ENCODE results near the gene SP110.
"Not testable (repeated sequence)": the region's sequence is repeated elsewhere in the genome, so short reads cannot be mapped to it uniquely, and the experiment has no call there.

Gene SP110

DNA sequence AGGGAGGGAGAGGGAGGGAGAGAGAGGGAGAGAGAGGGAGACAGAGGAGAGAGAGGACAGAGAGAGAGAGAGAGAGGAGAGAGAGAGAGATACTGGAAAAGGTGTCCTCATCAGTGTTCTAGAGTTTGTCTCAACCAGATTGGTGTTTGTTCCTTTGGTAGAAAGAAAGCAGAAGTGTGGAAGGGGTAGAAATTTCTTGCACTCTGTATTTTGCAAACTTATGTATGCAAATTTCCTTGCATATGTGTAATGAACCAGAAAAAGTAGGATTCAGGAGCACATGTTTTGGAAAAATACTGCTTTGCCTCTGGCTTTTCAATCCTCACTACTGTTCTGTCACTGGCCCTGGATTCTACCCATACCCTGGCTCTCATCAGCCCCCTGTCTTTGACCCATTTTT is 4.7 kb upstream of the SP110 start:
- DNase-seq (ENCODE audit: low read depth in 2 of 2), result no peak

DNA sequence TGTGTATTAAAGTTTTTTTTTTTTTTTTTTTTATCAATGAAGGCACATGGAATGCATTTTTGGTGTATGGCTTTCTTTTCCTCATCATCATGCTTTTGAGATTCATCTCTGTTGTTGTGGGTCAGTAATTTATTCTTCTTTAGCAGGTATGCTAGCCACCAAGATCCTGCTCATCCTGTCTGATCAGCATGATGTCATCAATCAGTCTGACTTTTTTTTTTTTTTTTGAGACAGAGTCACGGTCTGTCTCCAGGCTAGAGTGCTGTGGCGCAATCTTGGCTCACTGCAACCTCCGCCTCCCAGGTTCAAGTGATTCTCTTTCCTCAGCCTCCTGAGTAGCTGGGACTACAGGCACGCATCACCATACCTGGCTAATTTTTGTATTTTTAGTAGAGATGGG is 3.0 kb upstream of the SP110 start:
- not testable (repeated sequence) for DNase-seq (ENCODE audit: low read depth in 2 of 2)

DNA sequence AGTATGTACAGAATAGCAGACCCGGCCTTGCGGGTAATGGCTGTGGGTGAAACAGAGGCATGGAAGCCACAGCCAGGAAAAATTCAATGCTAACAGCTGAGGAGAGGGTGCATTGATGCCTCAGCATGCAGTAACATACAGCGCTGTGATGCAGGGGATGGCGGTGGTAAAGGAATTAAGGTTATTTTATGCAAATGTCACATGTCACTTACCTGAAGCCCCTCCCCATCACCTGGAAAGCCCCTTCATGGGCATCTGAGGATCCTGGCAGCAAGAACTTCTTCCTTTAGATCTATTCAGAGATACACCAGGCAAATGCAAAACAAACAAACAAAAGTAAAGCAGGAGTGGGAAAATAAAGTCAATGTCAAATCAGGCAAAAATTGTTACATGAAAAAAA is 1.7 kb upstream of the SP110 start:
- no peak for DNase-seq (ENCODE audit: low read depth in 2 of 2)

DNA sequence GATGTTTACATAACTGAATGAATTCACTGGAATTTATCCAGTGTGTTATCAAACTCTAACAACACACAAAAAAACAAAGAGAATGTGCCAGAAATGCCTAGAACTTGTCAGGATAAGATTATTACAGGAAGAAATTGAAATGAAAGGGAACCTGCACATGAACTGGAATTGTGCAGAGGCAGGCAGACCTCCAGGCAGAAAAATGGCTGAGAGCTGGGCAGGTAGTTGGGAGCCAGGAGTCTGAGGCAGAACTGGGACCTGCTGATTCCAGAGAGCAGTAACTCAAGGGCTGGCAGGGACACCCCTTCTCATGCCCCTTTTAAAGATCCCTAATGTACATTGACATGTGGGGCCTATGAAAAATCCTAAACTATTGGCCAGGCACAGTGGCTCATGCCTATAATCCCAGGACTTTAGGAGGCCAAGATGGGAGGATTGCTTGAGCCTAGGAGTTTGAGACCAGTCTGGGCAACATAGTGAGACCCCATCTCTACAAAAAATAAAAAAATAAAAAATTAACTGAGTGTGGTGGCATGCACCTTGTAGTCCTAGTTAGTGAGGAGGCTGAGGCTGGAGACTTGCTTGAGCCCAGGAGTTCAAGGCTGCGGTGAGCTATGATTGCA is 674 bp upstream of the SP110 start:
- DNase-seq (ENCODE audit: low read depth in 2 of 2), result no peak

DNA sequence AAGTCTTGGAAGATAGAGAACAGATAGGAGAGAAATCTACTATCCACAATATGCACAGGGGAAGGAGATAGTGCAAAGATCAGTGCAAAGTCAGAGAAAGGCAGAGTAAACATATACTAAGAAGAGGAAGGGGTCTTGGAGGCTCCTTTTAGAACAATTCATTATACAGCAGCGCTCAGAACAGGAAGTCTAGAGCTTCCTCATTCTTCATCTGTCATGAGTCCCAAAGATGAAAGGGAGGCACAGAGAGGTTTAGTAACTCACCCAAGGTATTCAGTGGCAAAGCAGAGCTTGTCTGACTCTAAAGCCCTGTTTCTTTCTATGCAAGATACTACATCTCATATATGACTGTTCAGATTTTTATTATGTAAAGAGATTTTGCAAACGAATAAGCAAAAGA is 1.4 kb downstream of the SP110 start:
- DNase-seq (ENCODE audit: low read depth in 2 of 2), result no peak

DNA sequence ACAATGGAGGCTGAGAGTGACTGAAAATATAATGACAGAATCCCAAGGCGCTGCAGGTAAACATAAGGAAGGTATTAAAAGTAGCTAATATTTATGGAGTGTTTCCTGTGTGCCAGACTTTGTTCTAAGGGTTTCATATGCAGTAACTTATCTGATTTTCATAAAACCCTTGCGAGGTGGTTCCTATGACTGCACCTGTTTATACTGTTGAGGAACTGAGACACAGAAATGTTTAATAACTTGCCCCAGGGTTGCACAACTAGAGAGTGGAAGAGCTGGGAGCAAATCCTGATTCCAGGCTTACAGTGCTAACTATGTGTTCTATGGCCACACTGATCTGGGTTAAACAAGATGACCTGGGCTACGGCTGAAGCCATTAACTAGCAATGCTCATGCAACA is 2.4 kb downstream of the SP110 start:
- no peak for DNase-seq (ENCODE audit: low read depth in 2 of 2)

DNA sequence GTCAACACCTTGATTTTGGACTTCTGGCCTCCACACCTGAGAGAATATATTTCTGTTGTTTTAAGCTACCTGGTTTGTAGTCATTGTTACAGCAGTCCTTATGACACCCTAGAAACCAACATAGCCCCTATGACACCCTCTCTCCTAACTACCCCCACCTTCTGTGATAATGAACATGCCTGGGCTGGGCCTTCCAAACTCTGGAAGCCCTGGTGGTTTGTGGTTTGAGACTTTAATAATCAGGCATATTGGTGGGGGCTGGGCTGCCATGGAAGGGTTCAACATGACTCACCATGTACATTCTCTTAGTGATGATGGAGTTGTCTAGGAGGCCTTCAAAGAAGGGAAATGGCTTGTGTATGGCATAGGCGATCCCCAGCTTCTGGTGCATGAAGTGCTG is 3.3 kb downstream of the SP110 start:
- DNase-seq (ENCODE audit: low read depth in 2 of 2), result no peak

DNA sequence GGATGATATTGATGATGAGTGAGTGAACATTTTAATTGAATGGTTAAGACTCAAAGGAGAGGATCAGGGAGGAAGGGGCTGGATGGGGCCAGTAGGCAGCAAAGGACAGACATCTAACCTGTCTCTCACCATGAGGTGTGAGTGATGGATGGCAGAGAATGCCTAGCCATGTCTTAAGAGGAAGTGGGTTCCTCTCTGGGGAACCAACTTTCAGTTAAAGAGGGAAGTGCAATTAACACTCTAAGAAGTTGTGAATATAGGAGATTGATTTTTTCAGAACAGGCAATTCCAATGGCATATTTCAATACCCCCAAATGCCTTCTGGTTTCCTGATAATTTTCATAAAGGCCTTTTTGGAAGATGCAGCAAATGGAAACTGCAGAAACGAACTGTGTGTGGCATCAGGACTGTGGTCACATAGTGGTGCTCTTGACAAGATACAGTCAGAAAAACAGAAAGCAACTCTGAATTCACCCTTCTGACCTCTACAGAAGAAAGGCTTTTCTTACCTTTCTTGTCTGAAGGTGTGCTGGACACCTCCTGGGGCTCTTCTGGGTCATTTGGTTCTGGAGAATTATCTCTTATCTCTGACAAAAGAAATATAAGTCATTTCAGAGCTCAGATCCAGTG is 10.2 kb downstream of the SP110 start:
- no peak for DNase-seq (ENCODE audit: low read depth in 2 of 2)

DNA sequence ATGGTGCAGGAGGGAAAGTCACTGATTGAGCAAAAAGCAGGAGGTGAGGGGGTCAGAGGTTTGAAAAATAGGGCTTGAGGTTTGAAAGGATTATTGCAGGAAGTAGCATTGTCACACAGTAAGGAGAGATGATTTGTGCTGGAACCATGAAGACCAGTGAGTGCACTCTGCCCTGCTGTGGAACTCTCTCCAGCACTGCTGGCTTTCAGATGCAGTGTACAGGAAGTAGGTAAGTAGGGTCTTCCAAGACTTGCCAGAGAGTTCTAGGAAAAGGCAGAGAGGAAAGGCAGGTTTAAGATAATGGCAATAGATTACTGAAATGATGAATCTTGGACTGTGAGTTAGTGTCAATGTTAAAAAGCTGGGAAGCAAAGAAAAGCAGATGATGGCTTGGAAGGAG is 11.2 kb downstream of the SP110 start:
- no peak for DNase-seq (ENCODE audit: low read depth in 2 of 2)

DNA sequence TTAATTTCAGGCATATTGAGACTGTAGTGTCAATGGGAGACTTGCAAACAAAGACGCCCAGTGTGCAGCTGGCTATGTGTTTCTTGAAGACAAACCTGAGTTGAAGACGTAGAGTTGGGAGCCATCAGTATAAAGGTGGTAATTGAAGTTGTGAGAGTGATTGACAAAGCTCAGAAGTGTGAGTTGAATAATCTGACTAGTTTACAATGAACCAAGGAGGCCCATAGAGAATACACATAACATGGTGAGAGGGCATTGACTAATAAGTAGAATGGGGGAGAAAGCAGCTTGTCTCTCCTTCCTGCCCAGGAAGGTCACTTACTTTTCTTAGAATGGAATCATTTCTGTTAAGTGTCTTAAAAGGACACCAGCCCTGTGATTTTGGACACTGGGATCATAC is 14.1 kb downstream of the SP110 start:
- no peak for DNase-seq (ENCODE audit: low read depth in 2 of 2)

DNA sequence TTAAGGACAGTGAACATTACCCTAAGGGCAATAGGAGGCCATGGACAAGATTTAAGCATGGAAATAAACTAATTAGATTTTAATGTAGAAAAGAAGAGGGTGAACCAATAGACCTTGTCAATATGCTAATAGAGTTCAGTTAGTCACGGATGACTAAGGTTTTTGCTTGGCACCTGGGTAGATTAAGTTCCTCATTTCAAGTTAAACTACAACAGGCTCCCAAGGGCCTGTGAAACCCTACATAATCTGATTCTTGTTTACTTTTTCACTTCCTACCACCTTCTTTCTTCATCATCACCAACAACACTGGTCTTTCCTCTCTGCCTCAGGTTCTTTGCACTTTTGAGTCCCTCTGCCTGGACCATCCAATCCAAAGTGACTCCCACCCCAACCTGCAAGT is 14.8 kb downstream of the SP110 start:
- no peak for DNase-seq (ENCODE audit: low read depth in 2 of 2)

DNA sequence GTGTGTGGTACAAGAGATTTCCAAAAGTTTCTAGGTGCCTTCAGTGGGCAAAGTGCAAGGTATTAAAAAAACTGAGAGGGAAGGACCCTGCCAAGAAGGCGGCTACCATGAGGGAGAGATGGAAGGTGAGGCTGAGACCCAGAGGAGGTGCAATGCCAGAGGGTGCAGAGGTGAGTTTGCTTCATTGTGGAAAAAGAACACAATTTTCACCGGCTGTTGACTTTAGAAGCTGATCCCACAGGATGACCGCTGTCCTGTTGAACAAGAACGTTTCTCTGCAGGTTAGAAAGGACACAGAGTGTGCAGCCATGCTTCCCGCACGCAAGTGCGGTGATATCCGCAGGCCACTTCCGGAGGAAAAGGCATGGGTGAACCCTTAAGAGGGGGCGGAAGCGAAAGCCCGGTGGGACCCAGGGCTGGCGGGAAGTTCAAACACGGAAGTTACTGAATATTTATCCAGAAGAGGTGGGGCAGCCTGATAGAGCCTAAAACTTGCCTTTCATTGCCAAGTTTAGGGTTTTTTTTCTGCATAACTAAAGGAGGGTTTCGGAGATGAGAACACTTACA is 16.6 kb downstream of the SP110 start:
- DNase-seq (ENCODE audit: low read depth in 2 of 2), result no peak

DNA sequence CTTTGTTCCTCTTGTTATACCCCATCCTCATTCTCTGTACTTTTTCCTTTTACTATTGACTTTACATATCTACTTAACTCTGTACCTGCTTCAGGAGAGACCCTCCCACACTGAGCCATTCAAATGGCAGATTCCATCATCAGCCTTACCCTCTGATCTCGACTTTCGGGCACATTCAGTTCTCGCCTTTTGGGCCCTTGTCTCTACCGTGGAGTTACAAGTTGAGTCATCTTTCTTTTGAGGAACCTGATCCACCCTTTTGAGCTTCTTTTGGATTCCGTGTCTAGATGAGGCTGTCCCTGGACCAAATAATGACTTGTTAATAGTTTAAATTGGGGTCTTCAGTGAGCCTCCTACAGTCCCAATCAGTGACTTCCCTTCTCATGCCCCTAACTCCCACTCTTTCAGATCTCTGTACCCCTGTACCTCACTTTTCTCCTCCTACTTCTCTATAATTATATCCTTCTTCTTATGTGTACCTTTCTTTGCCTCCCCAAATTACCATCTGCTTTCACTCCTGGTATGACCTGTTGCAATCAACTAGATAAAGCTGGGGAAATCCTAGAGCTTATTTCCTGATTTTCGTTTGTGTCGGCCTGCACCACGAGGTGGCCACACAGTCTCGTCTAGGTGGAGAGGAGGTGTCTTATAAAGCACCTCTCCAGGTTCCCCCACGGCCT is 17.2 kb downstream of the SP110 start:
- DNase-seq (ENCODE audit: low read depth in 2 of 2), result no peak

DNA sequence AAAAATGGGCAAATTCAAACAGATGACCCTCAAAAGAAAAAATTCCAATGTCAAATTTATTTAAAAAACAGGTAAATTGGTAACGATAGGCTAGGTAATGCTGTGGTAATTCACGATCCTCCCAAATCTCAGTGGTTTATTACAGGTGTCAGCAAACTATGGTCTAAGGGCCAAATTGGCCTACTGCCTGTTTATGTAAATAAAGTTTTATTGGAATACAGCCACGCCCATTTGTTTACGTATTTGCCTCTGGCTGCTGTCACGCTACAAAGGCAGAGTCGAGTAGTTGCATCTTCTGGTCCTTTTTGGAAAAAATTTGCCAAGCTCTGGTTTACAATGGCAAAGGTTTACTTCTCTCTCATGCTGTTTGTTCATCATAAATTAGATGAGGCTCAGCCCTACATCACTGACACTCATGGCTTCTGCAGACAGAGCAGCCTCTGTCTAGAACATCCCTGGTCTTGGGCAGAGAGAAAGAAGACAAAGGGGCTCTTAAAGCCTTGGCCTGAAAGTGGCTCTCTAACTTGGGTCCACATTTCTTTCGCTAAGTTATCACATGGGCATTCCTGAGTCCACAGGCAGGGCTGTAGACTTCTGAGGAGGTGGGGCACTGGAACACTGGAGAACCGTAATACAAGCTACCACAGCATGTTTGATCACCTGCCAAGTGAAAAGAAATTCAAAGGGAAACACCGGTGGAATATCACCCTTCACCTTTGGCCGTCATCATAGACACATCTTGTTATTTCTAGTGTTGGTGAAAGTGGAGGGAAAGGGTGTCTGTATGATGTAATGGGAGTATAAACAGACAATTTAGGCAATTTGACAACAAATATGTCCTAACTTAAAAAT is 34.8 kb downstream of the SP110 start:
- DNase-seq (ENCODE audit: low read depth in 2 of 2), result no peak

DNA sequence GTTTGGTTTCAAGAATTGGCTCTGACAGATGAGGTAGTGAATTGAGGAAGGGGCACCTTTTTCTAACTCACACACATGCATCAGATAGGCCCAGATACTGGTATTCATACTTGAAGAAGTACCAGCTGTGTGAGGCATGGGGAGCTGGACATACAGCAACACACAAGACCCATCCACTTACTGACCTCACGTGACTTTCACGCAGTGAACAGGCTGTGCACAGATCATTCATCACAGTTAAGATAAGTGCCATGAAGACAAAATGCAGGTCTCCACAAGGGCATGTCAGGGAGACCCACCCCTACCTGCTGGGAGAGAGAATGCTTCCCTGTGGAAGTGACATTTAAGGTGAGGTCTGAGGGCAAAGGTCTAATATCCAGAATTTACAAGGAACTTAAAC is 38.6 kb downstream of the SP110 start:
- no peak for DNase-seq (ENCODE audit: low read depth in 2 of 2)

DNA sequence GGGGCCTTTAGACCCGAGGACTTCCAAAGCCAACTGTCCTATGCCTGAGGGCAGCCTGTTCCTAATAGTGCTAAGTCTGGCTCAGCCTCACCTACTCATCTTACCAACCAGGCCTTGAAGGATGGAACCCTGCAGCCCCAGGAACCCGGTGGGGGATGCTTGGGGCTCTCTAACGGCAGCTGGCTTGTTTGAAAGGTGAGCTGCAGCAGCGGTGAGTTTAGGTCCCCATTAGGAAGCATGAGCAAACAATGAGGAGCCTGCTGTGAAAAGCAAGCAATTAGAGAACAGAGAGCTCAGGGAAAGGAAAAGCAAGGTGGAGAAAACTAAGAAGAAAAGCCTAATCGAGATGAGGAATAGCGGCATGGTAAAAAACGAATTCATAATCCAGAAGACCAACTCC is 39.9 kb downstream of the SP110 start:
- DNase-seq (ENCODE audit: low read depth in 2 of 2), result no peak

DNA sequence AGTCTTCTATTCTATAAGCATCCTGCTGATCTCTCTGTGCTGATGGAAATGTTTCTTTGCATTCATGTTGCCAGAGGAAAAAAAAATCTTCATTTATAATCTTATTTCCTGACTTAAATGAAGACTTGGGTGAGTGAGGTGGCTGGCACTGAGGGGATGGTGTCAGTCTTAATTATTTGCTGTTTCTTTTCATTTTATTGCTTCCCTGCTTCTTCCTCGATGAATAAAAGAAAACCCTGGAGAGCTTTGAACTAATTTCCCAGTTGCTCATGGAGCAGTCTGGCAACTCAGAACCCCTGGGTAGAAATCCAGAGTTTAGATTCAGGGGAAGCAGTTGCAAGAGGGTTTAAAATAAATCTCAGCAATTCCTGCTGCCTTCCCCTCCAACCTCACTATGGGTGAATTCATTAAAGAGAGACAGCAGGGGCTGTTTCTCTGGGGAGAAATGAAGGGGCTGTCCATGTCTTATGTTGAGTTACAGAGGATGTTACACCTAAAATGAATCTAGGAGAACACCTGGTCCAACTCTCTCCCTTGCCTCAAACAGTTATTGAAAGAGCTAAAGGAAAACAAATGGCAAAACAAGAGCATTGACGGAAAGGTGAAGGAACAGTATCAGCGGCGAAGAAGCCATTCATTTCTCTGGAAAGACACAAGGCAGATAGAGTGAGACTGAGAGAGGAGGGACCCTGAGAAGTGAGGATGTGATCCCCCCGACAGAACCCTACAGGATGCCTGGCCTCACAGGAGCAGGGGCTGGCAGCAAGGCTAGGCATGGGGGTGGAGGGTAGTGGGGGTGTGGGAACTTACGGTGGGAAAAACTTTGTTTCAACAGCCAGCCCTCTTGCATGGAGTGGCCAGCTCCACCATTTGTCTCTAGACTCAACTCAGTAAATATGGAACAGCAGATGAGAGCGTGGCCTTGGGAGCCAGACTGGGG is 41.0 kb downstream of the SP110 start:
- no peak for DNase-seq (ENCODE audit: low read depth in 2 of 2)

DNA sequence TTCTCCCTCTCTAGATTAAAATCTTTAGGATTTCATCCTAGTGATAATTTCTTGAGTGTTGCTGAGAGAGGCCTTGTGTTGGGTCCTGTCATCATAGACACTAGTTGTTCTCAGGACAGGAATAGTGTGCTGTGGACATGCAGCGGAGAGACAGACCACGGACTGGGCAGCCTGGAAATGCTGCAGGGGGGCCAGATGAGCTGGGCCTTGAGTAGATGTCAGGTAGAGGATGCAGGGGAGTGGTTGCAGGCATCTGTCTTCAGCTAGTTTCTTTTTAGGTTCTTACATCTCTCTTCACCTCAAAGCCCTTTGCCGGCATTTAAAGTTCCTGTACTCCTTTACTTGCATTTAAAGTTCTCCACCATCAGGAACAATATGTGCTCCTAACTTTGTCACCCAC is 42.8 kb downstream of the SP110 start:
- DNase-seq (ENCODE audit: low read depth in 2 of 2), result no peak

DNA sequence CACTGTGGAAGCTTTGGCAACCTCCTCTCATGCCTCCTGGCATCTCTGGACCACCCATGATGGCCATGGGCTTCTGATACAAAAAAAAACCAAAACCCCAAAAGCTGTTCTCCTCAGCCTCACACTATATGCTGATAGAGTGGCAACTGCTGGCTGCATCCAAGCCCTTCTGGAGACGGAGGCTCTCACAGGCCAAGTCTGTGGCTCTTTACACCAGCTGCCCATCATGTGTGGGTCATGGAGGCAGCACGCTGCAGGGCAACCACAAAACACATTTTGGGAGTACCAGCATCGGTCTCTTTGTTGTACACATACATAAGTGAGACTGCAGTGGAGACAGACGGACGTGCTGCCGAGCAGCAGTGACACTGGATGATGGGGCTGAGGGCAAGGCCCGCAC is 45.3 kb downstream of the SP110 start:
- DNase-seq (ENCODE audit: low read depth in 2 of 2), result no peak

DNA sequence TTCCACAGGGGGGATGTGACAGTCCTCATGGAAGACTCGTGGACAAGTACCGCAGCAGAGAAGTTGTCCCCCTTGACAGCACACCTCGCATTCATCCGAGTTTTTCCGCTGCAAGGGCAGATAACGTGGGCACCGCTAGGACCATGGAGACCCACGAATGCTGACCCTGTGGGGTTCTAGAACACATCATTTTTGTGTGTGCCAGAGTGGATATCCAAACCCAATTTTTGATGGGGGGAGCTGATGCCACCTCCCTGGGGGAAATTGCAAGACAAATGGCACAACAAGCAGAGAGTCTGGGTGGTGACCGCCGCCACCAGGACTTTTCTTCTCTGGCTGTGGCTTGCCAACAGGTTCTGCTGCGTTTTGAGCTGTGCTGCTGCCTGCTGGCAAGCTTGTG is 46.9 kb downstream of the SP110 start:
- no peak for DNase-seq (ENCODE audit: low read depth in 2 of 2)

DNA sequence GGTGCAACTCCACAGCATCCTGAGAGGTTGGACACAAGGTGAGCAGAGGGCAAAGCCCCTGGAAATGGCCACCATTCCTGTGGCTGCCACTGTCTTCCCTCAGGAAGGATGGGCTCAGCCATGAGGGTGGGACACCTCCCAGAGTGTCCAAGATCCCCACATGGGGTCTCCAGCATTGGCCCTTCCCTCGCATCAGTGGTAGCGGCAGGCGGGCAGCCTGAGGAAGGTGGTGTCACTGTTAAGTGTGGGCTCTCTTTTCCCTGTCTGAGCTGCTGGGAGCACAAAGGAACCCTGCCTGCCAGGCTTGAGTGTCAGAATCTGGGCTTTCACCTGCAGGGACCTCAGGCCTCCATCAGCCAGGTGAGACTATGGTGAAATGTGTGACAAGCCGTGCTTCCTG is 47.6 kb downstream of the SP110 start:
- no peak for DNase-seq (ENCODE audit: low read depth in 2 of 2)
